NCI-H446 (cell line): Measurements from ENCODE around the gene FXYD3.
A peak's percentile ranks its signal among the peaks of the same experiment; 100 is the strongest.
"Not testable (repeated sequence)": the region's sequence is repeated elsewhere in the genome, so short reads cannot be mapped to it uniquely, and the experiment has no call there.

Source experiments
- DNase-seq, 2 experiments: peaks; one replicate each; lab custom pipeline; 2025; lab: John Stamatoyannopoulos, UW

FXYD3 gene

DNA sequence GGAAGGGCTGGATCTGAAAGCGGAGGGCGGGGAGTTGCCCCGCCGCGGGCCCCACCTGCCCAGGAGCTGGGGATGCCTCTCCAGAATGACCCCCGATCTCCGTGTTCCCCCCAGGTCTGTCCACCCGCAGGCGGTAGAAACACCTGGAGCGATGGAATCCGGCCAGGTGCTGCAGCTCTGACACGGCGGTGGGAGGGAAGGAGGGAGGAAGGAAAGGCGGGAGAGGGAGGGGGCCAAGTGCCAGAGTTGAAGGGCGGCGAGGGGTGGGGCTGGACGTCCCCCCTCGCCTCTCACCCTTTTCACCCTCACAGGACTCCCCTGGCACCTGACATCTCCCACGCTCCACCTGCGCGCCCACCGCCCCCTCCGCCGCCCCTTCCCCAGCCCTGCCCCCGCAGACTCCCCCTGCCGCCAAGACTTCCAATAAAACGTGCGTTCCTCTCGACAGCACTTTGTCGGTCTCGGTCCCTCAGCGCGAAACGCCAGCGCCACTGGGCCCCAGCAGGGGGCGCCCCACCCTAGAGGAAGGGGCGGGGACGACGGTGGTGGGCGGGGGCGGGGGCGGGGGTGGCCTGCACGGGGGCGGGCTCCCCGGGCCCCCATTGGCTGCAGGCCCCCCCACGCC, 27.1 kb downstream of the FXYD3 start:
- DNase-seq, result peak in 1 of 2 experiments; percentile 14

- no peak for DNase-seq
These were observed 27.6 kb downstream of the FXYD3 start, which contains the start of gene FXYD7 for GRCh38 chr19:35143231-35143715. FXYD7 (plus strand) TSS chr19:35143255; CDS start chr19:35143334, 79 bp downstream.

- no peak for DNase-seq
These were observed 28.2 kb downstream of the FXYD3 start for GRCh38 chr19:35143818-35144217.

DNA sequence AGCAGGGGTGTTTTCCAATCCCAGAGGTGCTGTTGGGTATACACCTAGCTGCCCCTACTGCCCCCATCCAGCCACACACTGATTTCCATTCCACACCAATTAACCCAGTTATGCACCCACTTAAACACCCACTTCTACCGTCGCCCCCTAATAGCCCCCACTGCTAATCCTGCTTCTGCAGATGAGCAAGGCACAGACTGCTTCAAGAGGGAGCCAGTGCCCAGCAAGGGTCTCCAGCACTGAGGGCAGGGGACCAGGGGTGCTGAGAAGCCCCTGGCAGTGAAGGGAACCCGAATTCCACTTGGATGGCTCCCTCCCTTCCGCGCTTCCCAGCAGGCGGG, 28.6 kb downstream of the FXYD3 start:
- DNase-seq, result no peak

GRCh38 chr19:35144600-35145436, 29.2 kb downstream of the FXYD3 start:
- DNase-seq, result no peak

DNA sequence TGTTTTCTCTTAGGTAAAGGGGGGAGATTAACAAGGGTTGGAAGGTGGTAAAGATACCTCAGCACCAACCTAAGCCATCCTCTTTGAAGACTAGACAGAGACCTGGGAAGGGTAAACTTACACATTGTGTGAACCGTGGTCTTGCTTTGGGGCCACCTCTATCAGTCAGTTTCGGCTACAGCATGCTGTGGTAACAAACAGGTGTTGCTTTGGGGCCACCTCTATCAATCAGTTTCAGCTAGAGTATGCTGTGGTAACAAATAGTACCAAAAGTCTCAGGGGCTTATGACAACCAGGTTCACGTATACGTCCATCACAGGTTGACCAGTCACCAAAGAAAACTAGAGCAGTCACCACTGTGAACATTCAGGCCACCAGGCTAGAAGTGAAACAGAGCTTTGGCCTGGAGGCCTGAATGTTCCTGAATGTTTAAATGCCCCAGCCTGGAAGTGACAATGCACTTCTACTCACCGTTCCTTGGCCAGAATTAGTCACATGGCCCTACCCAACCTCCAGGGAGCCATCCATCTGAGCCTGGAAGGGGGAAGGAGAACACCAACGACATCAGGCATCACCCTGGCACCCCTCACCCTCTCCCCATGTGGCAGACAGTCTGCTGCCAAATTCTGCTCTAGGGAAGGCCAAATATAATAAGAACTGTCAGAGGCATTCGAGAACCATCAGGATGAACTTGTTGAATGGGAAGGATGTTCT, 31.3 kb downstream of the FXYD3 start:
- no peak for DNase-seq

DNA sequence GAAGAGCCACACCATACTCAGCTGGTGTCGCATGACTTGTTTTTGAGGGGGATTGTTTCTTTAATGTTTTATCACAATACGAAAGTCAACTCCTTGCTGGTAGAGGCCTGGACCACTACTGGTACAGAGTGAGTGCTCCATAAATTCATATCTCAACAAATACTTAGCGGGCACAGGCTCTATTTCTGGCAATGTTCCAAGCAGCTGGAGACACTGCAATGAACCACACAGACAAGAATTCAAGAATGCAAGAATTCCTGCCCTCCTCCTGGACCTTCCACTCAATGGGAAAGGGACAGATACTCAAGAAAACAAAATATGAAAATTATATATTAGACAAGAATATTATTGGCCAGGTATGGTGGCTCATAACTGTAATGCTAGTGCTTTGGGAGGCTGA, 33.8 kb downstream of the FXYD3 start:
- DNase-seq, result no peak

DNA sequence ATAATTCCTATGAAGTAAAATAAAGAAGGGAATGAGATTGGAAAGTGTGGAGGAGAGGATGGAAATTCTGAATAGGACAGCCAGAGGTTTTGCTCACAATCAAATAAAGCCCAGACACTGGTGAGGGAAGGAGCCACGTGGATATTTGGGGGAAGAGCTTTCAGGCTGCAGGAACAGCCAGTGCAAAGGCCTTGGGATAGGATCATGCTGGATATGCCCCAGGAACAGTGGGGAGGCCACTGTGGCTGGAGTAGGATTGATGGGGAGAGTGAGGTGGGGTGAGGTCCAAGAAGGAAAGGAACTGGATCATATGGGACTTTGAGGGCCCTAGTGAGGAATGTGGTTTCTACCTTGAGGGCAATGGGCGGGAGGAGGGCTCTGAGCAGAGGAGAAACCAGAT, 34.8 kb downstream of the FXYD3 start:
- no peak for DNase-seq

DNA sequence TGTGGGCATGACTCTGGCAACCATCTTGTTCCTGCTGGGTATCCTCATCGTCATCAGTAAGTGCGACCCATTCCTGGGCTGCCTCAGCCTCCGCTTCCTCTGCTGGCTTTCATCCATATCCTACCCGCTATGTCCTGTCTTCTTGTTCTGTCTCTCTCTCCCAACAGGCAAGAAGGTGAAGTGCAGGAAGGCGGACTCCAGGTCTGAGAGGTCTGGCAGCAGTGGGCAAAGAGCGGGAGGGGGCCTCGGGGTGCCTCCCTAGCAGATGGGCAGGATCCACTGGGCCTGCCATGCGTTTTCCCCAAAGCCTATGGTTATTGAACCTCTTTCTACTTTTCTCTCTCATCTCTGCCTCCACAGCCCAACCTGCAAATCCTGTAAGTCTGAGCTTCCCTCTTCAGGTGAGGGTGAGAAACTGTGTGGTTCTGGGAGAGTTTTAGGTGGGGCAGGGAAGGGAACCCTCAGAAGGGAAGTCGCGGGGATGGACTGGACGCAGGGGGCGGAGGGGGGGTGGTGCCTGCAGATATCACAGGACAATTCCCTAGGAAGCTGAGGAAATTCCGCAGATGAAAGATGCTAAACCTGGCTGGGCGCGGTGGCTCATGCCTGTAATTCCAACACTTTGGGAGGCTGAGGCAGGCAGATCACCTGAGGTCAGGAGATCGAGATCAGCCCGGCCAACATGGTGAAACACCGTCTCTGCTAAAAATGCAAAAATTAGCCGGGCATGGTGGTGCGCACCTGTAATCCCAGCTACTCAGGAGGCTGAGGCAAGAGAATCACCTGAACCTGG, 35.8 kb downstream of the FXYD3 start:
- DNase-seq, result no peak

DNA sequence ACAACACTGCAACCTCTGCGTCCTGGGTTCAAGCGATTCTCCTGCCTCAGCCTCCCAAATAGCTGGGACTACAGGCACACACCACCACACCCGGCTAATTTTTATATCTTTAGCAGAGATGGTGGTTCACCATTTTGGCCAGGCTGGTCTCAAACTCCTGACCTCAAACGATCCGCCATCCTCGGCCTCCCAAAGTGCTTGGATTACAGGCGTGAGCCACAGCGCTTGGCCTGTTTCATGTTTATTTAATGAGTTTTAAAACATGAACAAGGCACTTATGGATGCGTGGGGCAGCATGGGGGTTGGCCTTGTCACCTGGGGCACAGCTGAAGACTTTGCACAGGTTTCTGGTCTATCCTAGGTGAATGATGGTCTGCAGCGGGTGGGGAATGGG, 37.5 kb downstream of the FXYD3 start:
- not testable (repeated sequence) for DNase-seq

GRCh38 chr19:35153701-35154524, 38.3 kb downstream of the FXYD3 start:
- no peak for DNase-seq

GRCh38 chr19:35154525-35155406, 39.1 kb downstream of the FXYD3 start, which contains the start of gene FXYD5:
FXYD5 (plus strand) TSS chr19:35154735; CDS start chr19:35155551, 816 bp downstream.
- no peak for DNase-seq

DNA sequence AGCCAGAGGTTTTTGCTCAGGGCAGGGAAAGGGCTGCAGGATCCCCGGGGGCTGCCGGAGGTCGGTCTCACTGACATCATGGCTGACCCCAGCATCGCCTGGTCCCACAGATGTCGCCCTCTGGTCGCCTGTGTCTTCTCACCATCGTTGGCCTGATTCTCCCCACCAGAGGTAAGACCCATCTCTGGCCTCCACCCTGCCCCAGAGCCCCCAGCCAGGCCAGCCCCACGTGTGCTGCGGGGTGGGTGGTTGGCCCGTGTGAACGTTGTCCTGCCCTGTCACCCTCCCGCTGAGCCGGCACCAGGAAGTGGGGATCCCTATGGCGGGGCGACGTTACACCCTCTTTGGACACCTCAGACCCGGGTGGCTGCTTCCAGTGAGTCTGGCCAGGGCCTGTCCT, 39.8 kb downstream of the FXYD3 start:
- DNase-seq, result no peak

DNA sequence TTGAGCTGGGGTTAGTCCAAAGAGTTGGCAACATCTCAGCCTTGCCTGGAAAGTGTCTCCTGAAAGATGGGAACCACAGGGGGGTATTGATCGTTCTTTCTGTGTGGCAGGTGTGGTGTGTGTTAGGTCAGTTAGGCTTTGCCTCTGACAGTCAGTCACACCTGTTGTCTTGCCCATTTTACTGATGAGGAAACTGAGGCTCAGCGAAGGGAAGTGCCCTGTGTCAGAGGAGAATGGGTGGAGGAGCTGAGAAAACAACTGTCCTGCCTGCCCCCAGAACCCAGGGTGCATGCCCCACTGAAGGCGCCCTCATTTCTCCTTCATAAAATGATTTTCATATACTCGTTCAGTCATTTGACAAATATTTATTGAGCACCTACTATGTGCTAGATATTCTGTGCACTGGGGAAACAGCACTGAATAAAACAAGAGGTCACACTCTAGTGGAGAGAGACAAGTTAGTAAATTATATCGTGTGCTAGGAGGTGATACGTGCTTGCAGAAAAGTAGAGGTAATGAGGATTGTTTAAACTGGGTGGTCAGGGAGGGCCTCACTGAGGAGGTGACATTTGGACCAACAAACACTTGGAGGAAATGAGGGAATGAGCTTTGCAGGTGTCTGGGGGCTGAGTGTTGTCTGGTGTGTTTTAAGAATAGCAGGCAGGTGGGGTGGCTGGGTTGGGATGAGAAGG, 40.5 kb downstream of the FXYD3 start:
- no peak for DNase-seq

DNA sequence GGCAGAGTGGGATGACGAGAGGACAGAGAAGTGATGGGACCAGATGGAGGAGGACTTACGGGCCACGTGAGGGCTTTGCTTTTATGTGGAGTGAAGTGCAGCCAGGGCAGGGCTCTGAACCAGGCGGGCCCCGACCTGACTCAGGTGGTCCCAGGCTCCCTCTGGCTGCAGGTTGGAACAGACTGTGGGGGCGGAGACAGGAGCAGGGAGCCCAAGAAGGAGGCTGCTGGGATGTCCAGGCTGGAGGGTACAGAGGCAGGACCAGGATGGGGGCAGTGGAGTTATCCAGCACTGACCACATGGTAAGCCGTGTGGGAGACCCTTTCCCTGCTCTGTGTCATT, 41.0 kb downstream of the FXYD3 start:
- DNase-seq, result no peak

DNA sequence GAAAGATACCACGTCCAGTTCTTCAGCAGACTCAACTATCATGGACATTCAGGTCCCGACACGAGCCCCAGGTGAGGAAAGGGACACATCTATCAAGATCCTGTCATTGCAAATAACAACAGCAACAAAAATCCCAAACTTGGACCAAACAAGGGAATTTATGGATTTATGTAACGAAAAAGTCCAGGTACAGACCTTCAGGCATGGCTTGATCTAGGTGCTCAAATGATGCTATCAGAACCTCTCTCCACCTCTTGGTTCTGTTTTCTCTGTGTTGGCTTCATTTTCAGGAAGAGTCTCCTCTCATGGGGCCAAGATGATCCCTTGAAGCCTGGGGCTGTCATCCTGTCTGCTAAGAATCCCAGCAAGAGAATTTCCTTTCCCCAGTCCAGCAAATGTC, 41.8 kb downstream of the FXYD3 start:
- DNase-seq, result no peak

DNA sequence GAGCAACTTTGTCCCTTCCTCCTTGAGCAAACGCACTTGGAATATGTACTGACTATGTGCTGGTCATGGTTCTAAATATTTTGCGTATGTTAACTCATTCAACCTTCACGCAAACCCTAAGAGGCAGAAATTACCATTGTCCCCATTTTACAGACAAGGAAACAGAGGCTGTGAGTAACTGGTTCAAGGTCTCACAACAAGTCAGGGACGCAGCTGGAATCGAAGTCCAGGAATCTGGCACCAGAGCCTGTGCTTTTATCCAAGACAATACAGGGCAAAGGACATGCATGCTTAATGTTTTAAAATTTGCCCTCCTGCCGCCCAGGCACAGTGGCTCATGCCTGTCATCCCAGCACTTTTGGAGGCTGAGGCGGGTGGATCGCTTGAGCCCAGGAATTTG, 44.0 kb downstream of the FXYD3 start:
- no peak for DNase-seq

GRCh38 chr19:35160629-35161433, 45.2 kb downstream of the FXYD3 start:
- no peak for DNase-seq

DNA sequence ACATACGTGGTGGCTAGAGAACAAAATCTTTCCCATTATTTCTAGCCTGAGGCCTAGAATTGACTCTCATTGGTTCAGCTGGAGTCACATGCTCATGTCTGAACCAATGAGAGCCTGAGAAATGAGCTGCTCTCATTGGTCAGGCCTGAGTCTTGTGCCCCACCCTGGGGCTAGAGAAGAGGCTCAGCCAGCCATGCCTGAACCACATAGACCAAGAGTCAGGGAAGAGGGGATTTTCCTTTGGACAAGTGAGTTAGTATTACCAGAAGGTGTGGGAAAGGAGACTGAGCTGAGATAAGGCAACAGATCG, 45.8 kb downstream of the FXYD3 start:
- DNase-seq, result no peak
